ENCODE data around the gene CPSF3. TPM values are rescaled to one million over a fixed set of nuclear protein-coding genes. Genes with fewer than 3 reads are reported as not detected.

CPSF3 gene
- polyA plus RNA-seq (ENCODE audit: insufficient read length in 3 of 3) = 10 to 100 TPM; 62.7 to 63.6 (median 63.1) TPM

DNA sequence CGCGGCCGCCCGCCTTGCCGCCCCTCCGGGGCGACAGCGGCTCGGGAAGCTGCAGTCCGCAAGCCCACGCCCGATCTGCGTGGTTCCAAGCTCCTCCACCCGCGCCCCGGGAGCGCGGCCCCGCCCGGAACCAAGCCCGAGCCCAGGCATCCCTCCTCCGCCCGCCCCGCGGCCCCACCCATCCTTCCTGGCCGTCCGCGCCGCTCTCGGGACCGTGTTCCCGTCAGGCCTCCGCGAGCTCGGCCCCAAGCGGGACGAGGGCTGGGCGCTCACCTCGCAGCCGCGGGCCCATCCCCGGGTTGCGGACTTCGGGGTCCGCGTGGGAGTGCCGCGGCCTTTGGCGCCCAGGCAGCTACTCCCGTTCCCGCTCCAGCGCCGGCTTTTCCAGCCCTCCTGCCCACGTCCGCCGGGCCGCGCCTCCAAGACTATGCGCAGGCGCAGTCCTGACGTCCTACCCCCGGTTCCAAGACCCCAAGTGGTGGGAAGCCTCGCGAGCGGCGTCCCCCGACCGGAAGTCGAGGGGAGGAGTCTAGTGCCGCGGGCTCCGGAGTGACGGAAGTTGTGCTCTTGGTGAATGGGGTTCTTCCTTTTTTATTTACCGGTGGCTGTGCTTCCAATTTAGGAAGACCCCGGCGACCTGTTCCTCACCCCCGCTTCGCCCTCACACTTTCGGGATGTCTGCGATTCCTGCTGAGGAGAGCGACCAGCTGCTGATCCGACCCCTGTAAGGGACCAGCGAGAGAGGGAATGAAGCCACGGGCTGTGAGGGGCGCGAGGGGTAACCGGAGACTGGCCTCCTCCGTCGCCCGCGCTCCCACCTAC is at the start of gene CPSF3, which contains the start of gene ITGB1BP1:
CPSF3 (plus strand) TSS at position 555 of the 822 bp plus-strand sequence; CDS start at position 675, 120 bp downstream.
ITGB1BP1 (minus strand) TSS at position 429 of the 822 bp plus-strand sequence. CDS start 4,831 bp downstream, outside the sequence.
- peak; percentile 95 to 98 (median 96) for DNase-seq (ENCODE audit: low read depth in 3 of 3, low spot score in 2 of 3)

DNA sequence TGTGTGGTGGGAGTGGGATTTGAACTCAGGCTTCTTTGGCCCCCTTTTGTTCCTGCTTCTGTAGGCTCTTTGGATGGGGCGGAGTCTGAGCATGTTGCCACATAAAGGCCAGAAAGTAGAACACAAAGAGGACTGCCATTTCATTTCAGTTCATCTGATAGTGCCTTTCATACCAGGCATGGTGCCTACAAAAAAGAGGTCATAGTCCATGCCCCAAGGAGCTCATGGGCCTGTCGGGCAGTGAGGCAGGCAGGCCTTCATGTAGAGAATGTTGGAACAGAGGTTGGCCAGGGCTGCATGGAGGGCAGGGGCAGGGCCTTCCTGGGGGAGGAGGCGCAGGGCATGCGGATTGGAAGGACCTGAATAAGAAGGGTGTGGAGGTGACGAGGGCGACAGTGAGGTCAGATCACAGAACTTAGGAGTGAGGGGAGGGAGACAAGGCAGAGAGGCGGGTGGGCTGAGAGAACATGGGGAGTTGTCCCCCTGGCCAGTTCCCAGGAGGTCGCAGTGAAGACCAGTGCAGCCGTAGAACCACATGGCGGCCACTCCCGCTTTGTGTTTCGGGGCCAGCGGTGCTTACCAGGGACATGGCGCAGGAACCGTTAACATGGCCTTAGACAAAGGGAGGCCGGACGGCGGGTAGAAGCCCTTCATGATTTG is 49.3 kb upstream of the CPSF3 start:
- no peak for DNase-seq (ENCODE audit: low read depth in 3 of 3, low spot score in 2 of 3)

DNA sequence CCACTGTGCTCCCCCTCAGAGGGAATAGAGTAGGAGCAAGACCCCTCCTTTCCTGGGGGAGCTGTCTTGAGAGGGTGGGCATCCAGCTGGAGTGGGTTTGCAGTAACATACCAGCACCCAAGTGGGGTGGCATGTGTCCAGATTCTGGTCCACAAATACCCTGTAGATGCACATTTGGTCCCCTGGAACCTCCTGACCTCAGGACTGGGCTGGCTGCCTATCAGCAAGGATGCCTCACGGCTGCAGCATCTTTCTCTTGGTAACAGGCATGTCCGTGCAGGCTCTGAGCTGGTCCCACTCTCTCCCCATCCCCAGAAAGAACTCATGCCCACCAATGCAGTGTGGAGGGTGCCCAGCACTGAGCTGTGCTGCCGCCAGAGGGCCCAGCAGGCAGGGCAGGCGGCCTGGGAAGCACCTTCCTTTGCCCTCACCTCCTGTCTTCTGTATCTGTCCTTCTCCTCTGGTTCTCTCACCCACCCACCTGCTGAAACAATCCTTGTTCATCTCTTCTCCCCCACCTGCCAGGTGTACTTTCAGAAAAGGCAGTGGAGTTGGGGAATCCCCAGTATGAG is 47.5 kb upstream of the CPSF3 start:
- DNase-seq (ENCODE audit: low read depth in 3 of 3, low spot score in 2 of 3) = no peak

DNA sequence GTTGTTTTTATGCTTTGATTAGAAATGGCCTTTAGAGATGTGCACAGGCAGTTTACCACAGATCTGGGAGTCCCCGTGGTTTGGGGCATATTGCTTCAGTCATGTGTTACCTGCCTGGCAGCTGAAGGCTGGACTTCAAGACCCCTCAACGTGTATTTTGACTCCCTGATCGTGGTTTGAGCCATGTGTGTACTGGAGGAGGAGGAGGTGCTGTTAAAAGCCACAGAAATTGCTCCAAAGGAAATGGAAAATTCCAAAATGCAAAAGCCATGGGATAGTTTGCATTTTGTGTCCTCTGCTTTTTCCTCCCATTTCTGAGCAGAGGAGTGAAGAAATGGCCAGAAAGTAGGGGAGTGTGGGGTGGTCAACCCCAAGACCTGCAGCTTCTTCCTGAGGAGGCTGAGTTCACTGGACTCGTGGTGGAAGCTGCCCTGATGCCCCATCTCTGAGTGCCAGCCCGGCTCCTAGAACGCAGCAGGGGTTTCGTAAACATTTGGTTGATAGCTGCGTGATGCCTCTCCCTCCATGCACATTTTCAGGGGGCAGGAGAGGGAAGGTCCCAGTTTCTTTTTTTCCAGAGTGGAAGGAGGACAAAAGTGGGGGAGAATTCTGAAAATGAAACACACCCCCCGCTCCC is 45.9 kb upstream of the CPSF3 start:
- no peak for DNase-seq (ENCODE audit: low read depth in 3 of 3, low spot score in 2 of 3)

DNA sequence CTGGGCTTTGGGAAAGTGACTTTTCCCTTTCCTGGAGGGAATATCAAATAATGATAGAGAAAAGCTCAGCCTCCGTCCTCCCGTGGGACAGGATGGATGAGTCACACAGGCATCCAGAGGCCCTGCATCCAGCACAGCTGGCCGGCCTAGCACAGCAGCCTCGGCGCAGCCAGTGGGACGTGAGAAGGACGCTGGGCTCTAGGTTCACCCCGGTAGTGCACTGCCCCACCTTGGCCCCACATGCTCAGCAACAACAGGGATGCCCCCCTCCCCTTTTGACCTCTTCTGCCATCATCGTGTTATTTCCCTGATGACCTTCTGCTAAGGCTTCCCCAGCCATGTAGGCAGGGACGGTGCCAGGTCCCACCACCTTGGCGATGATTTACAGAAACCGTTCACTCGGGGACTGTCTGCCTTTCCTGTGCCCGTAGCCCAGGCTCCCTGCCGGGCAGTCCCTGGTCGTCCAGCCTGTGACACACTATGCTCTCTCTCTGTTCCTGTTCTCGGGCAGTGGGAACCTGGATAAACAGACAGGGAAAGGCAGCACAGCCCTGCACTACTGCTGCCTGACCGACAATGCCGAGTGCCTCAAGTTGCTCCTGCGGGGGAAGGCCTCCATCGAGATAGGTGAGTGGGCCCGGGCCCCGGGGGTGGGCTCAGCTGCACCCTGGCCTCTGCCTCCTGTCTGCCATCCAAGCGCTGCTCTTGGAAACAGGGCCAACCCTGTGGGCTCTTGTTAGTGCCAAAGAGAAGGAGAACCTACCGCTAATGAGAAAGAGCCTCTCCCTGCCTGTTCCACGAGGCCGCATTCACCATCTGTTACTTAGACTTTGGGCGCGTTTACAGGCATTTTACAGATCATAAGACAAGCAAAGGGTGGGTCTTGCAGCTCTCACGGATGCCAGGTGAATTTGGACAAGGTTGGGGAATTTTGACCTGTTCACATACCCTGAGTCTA is 44.7 kb upstream of the CPSF3 start:
- no peak for DNase-seq (ENCODE audit: low read depth in 3 of 3, low spot score in 2 of 3)

DNA sequence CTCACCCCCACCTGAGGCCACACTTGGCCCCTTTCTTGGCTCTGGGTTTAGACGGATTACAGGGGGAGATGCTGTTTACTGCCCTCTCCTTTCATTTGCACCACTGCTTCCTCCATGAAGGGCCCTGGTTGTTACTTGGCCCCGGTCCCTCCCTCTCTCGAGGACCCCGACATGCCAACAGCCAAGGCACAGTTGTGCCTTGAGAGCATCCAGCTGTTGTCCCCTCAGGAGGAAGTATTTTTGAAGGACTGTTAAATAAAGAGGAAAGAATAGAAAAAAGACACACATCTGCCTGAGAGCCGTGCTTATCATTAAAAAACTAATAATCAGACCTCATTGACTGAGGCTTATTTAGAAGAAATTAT is 44.1 kb upstream of the CPSF3 start:
- DNase-seq (ENCODE audit: low read depth in 3 of 3, low spot score in 2 of 3) = no peak

DNA sequence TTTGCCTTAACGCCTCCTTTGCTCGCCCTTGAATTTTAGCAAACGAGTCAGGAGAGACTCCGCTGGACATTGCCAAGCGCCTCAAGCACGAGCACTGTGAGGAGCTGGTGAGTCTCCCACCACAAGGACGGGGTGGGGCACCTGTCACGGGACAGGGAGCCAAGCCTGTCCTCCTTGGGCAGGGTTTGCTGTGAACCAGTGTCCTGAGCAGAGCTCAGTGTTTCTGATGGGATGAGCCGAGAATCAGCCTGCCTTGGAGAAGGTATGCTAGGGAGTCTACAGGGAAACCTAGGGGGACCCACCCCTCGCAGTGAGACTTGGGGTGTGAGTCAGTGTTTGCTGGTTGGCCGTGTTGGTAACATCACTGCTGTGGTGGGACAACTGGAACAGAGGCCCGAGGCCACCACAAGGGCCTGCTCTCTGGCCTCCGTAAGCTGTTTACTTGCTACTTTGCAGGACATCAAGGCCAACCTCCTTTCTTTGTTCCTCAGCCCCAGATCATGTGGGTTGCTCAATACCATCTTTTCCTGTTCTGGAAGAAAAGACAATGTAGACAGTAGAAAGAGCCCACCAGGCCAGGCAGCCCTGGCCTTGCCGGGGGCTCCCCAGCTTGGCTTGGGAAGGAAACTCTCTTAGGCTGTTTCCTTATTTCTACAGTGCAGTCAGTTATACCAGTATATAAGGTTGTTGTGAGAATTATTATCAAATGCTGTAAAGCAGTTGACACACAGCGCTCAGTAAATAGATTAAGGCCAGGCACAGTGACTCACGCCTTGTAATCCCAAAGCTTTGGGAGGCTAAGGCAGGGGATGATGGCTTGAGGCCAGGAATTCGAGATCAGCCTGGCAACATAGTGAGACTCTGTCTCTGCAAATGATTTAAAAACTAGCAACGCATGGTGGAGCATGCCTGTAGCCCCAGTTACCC is 42.5 kb upstream of the CPSF3 start:
- DNase-seq (ENCODE audit: low read depth in 3 of 3, low spot score in 2 of 3) = no peak

DNA sequence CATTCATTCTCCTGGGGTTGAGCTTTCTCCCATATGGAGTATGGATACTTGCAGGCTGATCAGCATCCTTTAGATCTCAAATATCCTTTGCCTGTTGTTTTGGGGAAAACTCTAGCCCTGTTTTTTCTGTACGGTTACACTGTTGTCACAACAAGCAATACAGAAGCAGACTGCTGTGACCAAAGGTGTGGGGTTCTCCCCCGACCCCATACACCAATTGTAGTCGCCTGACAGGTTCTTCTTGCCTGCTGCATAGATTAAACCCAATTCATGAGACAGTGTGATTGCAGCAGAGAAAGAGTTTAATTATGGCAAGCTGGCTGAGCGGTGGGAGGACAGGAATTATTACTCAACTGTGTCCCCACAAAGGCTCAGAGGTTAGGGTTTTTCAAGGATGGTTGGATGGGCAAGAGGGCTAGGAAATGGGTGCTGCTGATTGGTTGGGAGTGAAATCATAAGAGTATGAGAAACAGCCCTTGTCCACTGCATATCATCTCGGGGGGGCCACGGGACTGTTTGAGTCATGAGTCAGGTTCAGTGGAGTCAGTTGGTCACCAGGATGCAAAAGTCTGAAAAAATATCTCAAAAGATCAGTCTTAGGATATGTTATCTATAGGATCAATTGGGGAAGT is 40.7 kb upstream of the CPSF3 start:
- no peak for DNase-seq (ENCODE audit: low read depth in 3 of 3, low spot score in 2 of 3)

DNA sequence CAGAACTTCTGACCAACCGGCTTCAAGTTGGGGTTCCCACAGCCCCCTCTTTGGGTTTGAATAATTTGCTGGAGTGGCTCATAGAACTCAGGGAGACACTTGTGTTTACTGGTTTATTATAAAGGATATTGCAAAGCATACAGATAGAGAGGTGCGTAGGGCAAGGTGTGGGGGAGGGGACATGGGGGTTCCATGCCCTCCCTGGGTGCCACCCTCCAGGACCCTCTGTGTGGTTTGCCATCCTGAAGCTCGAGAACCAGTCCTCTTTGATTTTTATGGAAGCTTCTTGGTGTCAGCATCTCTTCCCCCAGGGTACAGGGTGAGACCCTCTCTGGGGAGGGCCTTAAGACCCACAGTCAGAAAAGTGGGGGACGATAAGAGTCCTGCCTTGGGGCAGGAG is 38.9 kb upstream of the CPSF3 start:
- DNase-seq (ENCODE audit: low read depth in 3 of 3, low spot score in 2 of 3) = no peak

DNA sequence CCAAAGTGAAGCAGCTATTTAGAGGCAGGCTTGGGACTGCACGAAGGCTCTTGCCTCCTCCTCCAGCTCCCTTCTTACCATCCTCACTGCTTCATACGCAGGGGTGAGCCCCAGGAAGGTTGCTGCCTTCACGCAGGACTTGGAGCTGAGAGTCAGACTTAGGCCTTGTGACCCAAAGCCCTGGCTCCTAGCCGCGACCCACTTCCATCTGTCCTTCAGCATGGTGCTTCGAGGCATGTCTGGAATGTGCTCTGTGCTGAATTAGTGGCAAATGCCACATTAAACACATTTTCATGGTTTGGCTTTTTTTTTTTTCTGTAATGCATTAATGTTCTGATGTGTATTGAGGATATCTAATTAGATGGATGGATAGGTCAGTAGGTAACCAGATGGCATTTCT is 37.6 kb upstream of the CPSF3 start:
- no peak for DNase-seq (ENCODE audit: low read depth in 3 of 3, low spot score in 2 of 3)

DNA sequence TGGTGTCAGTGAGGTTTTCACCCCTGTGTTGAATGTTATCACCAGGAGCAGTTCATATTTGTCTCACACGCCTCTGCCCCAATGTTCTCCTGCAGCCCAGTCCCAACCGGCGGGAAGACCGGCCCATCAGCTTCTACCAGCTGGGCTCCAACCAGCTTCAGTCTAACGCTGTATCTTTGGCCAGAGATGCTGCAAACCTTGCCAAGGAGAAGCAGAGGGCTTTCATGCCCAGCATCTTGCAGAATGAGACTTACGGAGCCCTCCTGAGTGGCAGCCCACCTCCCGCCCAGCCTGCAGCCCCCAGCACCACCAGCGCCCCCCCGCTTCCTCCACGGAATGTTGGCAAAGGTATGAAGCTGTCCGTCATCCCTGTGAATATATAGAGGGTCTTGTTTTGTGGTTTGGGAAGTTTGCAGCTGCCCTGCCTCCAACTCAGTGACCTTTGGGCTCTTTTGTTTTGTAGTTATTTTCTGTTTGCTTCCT is 35.2 kb upstream of the CPSF3 start:
- no peak for DNase-seq (ENCODE audit: low read depth in 3 of 3, low spot score in 2 of 3)

DNA sequence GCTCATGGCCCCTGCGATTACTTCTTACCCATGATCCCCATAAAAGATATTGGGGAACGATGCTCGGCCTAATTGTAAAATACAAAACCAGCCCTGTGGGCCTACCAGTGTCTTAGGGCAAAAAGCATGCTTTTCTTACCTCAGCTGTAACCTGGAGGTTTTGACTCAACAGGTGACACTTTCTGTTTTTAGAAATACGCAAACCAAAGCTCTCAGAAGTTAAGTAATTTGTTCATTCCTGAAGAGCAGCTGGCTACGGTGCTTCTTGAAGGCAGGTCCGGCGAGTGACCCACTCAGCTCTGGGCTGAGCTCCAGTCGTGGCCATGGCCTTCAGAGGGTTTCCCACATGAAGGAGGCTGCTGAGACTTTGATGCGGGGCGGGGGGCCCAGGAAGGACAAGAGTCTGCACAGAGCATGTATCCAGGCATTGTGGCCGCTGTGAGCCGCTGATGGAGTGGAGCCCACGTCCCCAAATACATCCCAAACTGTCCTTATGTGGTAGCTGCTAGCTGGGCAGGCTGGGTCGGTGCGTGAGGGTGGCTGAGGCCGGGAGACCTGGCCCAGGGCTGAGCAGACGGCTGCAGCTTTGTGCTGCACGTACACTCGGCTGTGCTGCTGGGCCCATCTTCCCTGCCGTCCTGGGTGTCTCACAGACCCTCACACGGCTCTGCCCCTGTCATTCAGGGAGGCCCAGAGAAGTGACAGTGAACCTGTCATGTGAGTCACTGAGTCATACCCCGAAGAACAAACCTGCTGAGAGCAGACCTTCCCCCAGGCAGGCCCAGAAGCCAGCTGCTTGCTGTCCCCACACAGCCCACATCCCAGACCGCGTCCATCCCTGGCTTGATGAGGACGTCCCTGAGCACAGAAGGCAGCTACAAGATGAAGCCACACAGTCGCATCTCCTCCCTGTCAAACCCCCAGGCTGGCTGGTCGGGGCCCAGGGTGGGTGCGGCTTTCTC is 34.2 kb upstream of the CPSF3 start:
- no peak for DNase-seq (ENCODE audit: low read depth in 3 of 3, low spot score in 2 of 3)

DNA sequence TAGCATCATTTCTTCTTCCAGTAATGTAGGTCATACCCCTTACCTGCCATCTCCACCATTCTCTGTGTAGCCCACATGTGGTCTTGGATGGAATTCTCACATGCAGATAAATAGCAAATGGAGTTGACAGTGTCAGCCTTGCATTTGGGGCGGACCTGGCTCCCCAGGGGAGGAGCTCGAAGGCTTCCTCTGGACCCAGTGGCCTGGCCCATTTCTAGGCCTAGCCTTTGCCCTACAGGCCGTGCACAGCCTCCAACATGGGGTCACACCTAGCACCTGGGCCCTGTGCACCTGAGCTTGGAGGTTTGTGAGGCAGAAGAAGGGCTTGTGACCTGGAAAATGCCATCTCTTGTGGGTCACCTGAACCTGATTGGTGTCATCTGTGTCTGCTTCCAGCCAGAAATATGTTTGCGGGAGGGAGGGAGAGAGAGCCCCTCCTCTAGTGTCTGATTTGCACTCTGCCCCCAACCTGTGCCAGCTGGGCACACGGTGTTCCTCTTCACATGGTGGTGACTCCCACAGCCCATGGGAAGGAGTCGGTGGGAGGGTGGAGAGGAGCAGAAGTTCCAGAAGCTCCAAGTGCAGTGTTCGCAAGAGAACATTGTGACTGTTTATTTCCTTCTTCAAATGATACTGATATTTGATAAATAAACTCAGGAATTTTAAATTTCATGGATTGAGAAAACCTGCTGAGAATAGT is 33.2 kb upstream of the CPSF3 start:
- no peak for DNase-seq (ENCODE audit: low read depth in 3 of 3, low spot score in 2 of 3)

DNA sequence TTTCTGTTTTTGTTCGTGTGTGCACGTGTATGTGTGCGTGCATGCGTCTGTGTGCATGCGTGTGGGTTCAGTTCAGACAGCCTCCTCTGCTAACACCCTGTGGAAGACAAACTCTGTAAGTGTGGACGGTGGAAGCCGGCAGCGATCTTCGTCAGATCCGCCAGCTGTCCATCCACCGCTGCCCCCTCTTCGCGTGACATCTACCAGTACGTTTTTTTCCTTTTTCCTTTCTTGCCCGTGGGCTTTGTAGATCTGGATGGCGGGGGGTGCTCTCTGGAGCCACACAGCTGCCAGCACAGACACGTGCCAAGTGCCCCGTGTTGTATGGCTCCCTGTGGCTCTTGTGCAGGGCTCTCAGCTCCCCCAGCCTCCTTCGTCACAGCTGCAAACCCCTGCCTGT is 32.5 kb upstream of the CPSF3 start:
- DNase-seq (ENCODE audit: low read depth in 3 of 3, low spot score in 2 of 3) = no peak

DNA sequence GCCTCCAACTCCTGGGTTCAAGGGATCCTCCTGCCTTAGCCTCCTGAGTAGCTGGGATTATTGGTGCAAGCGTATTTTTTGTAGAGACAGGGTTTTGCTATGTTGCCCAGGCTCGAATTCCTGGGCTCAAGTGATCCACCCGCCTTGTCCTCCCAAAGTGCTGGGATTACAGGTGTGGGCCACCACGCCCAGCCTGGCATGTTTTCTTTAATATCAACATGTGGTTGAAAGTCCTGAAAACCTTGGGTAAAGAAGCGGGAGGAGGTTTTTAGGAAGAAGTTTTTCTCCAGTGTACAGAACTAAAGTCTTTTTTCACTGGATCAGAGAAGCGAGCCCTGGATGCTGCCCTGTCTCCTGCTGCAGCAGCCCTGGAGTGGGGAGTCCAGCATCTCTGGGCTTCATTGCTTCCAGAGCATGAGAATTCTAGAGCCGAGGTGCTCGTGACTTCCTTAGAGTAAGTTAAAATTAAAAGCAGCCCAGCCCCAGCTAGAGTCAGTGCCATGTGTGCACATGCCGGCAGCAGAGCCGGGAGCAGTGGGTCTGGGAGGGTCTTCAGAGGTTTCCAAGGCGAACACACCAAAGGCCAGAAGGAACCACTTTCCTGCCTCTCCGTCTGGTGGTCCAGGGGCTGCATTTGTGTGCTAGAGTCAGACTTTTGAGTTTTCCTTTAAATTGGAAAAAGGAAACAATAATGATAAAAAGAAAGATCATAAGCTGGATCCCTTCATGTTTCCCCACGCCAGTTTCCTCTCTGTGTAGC is 31.3 kb upstream of the CPSF3 start:
- no peak for DNase-seq (ENCODE audit: low read depth in 3 of 3, low spot score in 2 of 3)

All from right renal cortex interstitium (tissue), 3 donors.